ENCODE results near the gene C10orf105.

GRCh38 chr10:71743866-71744265 is 24.3 kb upstream of the C10orf105 start:
- no peak for TF ChIP-seq CTCF (conservative IDR thresholded peaks at IDR 0.05 in 1 of 2, IDR thresholded peaks at IDR 0.05 in 1 of 2; ENCODE audit: low read depth in 1 of 2, low read length in 2 of 2)
- no peak for TF ChIP-seq EZH2 (IDR thresholded peaks at IDR 0.05; ENCODE audit: low read length, missing control alignments)

All from fibroblast of lung (primary cell).